HG02840 (cell line): ENCODE results near the gene C2orf49.

Experiments
- ATAC-seq: cut with Tn5 transposase; IDR thresholded peaks from one replicate; pipeline ENCODE4 v1.9.1; 2021; ENCODE audit warnings: mild to moderate bottlenecking, moderate library complexity, moderate number of reproducible peaks; ENCODE audit not compliant: unreplicated experiment, low FRiP score

The C2orf49 gene

GRCh38 chr2:105358593-105358992 lies 21.3 kb downstream of the C2orf49 start:
- no peak for ATAC-seq

GRCh38 chr2:105361102-105361889 lies 24.0 kb downstream of the C2orf49 start:
- no peak for ATAC-seq

- ATAC-seq: no peak
Observed at GRCh38 chr2:105362862-105363591, 25.7 kb downstream of the C2orf49 start.

GRCh38 chr2:105364436-105365139 lies 27.2 kb downstream of the C2orf49 start:
- ATAC-seq: no peak

- no peak for ATAC-seq
Observed at GRCh38 chr2:105365206-105365605, 27.9 kb downstream of the C2orf49 start.

GRCh38 chr2:105368759-105369408 lies 31.5 kb downstream of the C2orf49 start:
- ATAC-seq: no peak

GRCh38 chr2:105369777-105370690 lies 32.7 kb downstream of the C2orf49 start:
- peak; percentile 83 for ATAC-seq

- ATAC-seq: no peak
Observed at GRCh38 chr2:105371156-105371555, 33.8 kb downstream of the C2orf49 start.

- no peak for ATAC-seq
Observed at GRCh38 chr2:105371810-105372209, 34.5 kb downstream of the C2orf49 start.

GRCh38 chr2:105373344-105373781 lies 36.0 kb downstream of the C2orf49 start:
- no peak for ATAC-seq

GRCh38 chr2:105373895-105374401 lies 36.6 kb downstream of the C2orf49 start:
- peak; percentile 81 for ATAC-seq

- no peak for ATAC-seq
Observed at GRCh38 chr2:105375001-105375561, 37.7 kb downstream of the C2orf49 start.

- no peak for ATAC-seq
Observed at GRCh38 chr2:105376010-105376409, 38.7 kb downstream of the C2orf49 start.

GRCh38 chr2:105376789-105377240 lies 39.5 kb downstream of the C2orf49 start:
- ATAC-seq: no peak

GRCh38 chr2:105377871-105378270 lies 40.5 kb downstream of the C2orf49 start:
- ATAC-seq: no peak

GRCh38 chr2:105378276-105378840 lies 41.0 kb downstream of the C2orf49 start:
- ATAC-seq: no peak

- no peak for ATAC-seq
Observed at GRCh38 chr2:105378921-105379383, 41.6 kb downstream of the C2orf49 start.

GRCh38 chr2:105379741-105380186 lies 42.4 kb downstream of the C2orf49 start:
- no peak for ATAC-seq
